ENCODE results near the gene SDC4. TPM values are rescaled to one million over a fixed set of nuclear protein-coding genes. Genes with fewer than 3 reads are reported as not detected.

SDC4 gene
- total and polyA plus RNA-seq, 9 of the 15 experiments (the other 6 are each of a cell fraction or from before 2014, with no cell fraction given), result 2.1 to 10.7 (median 6.3) TPM

- TF ChIP-seq CBX3 (IDR thresholded peaks at IDR 0.05; ENCODE audit: borderline replicate concordance in 1 of 2, low read length in 2 of 2), result 0 out of 3 replicates have a peak, but pooled peaks of 1 of the 2 experiments have one; percentile 24
- TF ChIP-seq MYNN (IDR thresholded peaks at IDR 0.05), result 0 out of 2 replicates have a peak, but pooled peaks have one; percentile 46
- no peak for TF ChIP-seq MYNN (CRISPR knock-in tag; IDR thresholded peaks at IDR 0.05)
- peak; percentile 41; the same call in 1 of the 2 replicates for TF ChIP-seq NCOR1 (IDR thresholded peaks at IDR 0.05)
- TF ChIP-seq ATF7 (IDR thresholded peaks at IDR 0.05), result peak; percentile 84; the same call in 1 of the 2 replicates
- peak; percentile 48; the same call in 1 of the 2 replicates for TF ChIP-seq ZBTB40 (IDR thresholded peaks at IDR 0.05)
- no peak for TF ChIP-seq ZBTB40 (CRISPR knock-in tag; IDR thresholded peaks at IDR 0.05)
- TF ChIP-seq ZNF316 (IDR thresholded peaks at IDR 0.05), result peak; percentile 63
- TF ChIP-seq POLR2G (IDR thresholded peaks at IDR 0.05; ENCODE audit: low read depth, low read length), result peak; percentile 81
- TF ChIP-seq PHB (CRISPR knock-in tag; IDR thresholded peaks at IDR 0.05), result no peak
- TF ChIP-seq YY1 (IDR thresholded peaks at IDR 0.05; ENCODE audit: borderline replicate concordance in 1 of 3, control insufficient read depth in 1 of 3, extremely low read depth in 1 of 3, insufficient read depth in 3 of 3, insufficient read length in 1 of 3, insufficient replicate concordance in 2 of 3, low read depth in 1 of 3, low read length in 2 of 3), result peak in 1 of 3 experiments; percentile 17
- peak; percentile 24; the same call in 1 of the 2 replicates for TF ChIP-seq PBX2 (CRISPR knock-in tag; IDR thresholded peaks at IDR 0.05; ENCODE audit: low read depth)
- TF ChIP-seq PBX2 (tag; conservative IDR thresholded peaks at IDR 0.05; ENCODE audit: low read depth), result peak; percentile 91
- TF ChIP-seq TFAM (CRISPR knock-in tag; conservative IDR thresholded peaks at IDR 0.05), result no peak
- no peak for TF ChIP-seq SP1 (CRISPR knock-in tag; IDR thresholded peaks at IDR 0.05)
Observed at GRCh38 chr20:45373353-45374100, 25.3 kb upstream of the SDC4 start (continued).

All from K562 (cell line).